WERI-Rb-1 (cell line): ENCODE data around the gene GCSAML.

Source experiments
- DNase-seq: peaks from one replicate; pipeline ENCODE4 v3.0.0-alpha.2; 2020
- H3K27ac ChIP-seq: fragments of 250-450 bp; sonication (Bioruptor Pico); 2 replicates; pipeline ENCODE4 v1.5.1; 2020; ENCODE audit warnings: mild to moderate bottlenecking, moderate library complexity
- H3K27me3 ChIP-seq: fragments of 250-450 bp; sonication (Bioruptor Pico); 2 replicates; pipeline ENCODE4 v1.5.1; 2021; ENCODE audit warnings: mild to moderate bottlenecking, low read depth, moderate library complexity; ENCODE audit not compliant: insufficient read depth, severe bottlenecking
- H3K36me3 ChIP-seq: fragments of 250-450 bp; sonication (Bioruptor Pico); 2 replicates; pipeline ENCODE4 v1.5.1; 2020; ENCODE audit warnings: mild to moderate bottlenecking, moderate library complexity
- H3K4me3 ChIP-seq: 2 replicates; pipeline ENCODE4 v1.5.1; 2011; ENCODE audit warnings: low read depth, mild to moderate bottlenecking, control low read depth, low read length
- H3K9me3 ChIP-seq: fragments of 250-450 bp; sonication (Bioruptor Pico); 2 replicates; pipeline ENCODE4 v1.5.1; 2021; ENCODE audit warnings: mild to moderate bottlenecking, moderate library complexity; ENCODE audit not compliant: severe bottlenecking
- CTCF ChIP-seq: IDR thresholded peaks from 2 replicates; pipeline ENCODE4 v1.5.1; 2011; ENCODE audit warnings: low read depth, mild to moderate bottlenecking, control low read depth, inconsistent platforms, low read length

The GCSAML gene

GRCh38 chr1:247528812-247529474 is 20.0 kb upstream of the GCSAML start:
- DNase-seq, result no peak
- H3K27me3 ChIP-seq, result peaks cover 54% of the 10 kb centered on the region
- no peak overlapping the region for H3K4me3 ChIP-seq
- peaks cover 2% of the 10 kb centered on the region for H3K9me3 ChIP-seq
- no peaks in the 10 kb centered on the region for H3K36me3 ChIP-seq
- H3K27ac ChIP-seq, result no peak overlapping the region
- TF ChIP-seq CTCF, result no peak

GRCh38 chr1:247529771-247530355 is 19.1 kb upstream of the GCSAML start:
- Histone ChIP-seq H3K27ac (no peak overlapping the region), H3K9me3 (peaks cover 2% of the 10 kb centered on the region), H3K4me3 (no peak overlapping the region), H3K27me3 (peaks cover 46% of the 10 kb centered on the region), H3K36me3 (no peaks in the 10 kb centered on the region)
- DNase-seq, result no peak
- no peak for TF ChIP-seq CTCF

- Histone ChIP-seq H3K27me3 (peaks cover 43% of the 10 kb centered on the region), H3K27ac (no peak overlapping the region), H3K9me3 (peaks cover 2% of the 10 kb centered on the region), H3K4me3 (no peak overlapping the region), H3K36me3 (no peaks in the 10 kb centered on the region)
- DNase-seq, result no peak
- TF ChIP-seq CTCF, result no peak
Observed at GRCh38 chr1:247530785-247531184, 18.1 kb upstream of the GCSAML start.

GRCh38 chr1:247531937-247532336 is 17.0 kb upstream of the GCSAML start:
- peak; percentile 16 for DNase-seq
- Histone ChIP-seq H3K36me3 (no peaks in the 10 kb centered on the region), H3K9me3 (peaks cover 2% of the 10 kb centered on the region), H3K27me3 (peaks cover 32% of the 10 kb centered on the region), H3K4me3 (no peak overlapping the region), H3K27ac (no peak overlapping the region)
- TF ChIP-seq CTCF, result peak; percentile 64

GRCh38 chr1:247535402-247535801 is 13.5 kb upstream of the GCSAML start:
- Histone ChIP-seq H3K36me3 (no peaks in the 10 kb centered on the region), H3K27ac (no peak overlapping the region), H3K27me3 (peaks cover 22% of the 10 kb centered on the region), H3K4me3 (no peak overlapping the region), H3K9me3 (peaks cover 2% of the 10 kb centered on the region)
- no peak for TF ChIP-seq CTCF
- DNase-seq, result no peak

GRCh38 chr1:247536340-247536739 is 12.6 kb upstream of the GCSAML start, which contains the start of gene OR2C3:
Gene OR2C3 (minus strand): TSS chr1:247536440. CDS start chr1:247532511, 3,929 bp downstream.
- Histone ChIP-seq H3K4me3 (no peak within 1 kb of the TSS), H3K36me3 (no peaks in the 10 kb centered on the region), H3K27me3 (peaks cover 30% of the 10 kb centered on the region), H3K27ac (no peak within 1 kb of the TSS), H3K9me3 (peaks cover 2% of the 10 kb centered on the region)
- TF ChIP-seq CTCF, result no peak
- no peak for DNase-seq
